Amniotic epithelial cell (primary cell): ENCODE measurements around the gene NABP1.

ENCODE experiments used
- DNase-seq: peaks from one replicate; pipeline ENCODE4 v3.0.0-alpha.2; 2010; ENCODE audit warnings: low read depth

Gene NABP1

DNA sequence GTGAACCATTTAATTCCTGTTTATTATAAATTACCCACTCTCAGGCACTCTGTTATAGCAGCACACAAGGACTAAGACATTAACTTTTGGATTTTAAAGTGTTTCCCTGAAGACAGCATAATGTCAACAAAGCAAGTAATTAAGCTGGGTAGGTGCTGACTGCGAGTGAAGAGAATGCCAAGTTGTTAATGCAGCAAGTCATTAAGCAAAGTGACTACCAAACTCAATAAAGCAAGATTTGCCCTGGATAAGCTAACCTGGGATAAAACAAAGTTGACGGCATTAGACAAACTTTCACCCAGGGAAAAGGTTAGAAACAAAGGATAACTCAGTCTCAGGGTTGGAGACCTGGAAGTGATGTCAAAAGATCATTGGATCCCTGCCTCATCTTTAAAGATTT lies 28.4 kb upstream of the NABP1 start:
- no peak for DNase-seq

DNA sequence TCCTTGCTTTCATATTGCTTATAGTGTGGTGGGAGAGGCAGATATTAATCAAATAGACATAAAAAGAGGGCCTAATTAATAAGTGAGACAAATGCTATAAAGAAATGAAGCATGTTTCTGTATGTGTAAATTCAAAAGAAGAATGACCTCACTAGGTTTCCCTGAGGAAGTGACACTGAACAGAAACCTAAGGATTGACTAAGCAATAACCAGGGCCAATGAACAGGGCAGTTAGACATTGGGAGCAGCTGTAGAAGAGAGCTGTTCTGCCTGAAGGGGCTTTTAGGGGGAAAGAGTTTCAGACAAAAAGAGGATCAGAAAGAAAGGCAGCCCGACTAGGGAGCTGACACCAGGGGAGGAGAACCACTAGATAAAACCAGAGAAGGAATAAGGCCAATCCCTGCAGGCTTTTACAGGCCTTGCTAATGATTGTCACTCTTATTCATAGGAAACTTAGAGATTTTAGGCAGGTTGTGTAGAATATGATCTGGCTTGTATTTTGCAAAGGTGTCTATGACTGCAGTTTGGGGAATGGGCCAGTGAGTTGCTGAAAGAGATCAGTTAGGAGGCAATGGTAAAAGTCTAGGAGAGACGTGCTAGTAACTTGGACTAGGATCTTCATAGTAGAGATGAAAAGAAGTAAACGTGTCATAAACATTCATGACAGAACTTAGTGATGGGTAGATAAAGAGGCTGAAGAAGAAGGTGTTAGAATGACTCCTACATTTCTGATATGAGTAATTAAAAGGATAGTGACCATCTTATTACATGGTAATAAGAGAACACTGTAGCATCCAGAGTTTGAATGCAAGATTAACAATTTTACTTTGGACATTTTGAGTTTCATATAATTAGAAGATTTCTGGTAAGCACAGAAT lies 26.8 kb upstream of the NABP1 start:
- DNase-seq: no peak

DNA sequence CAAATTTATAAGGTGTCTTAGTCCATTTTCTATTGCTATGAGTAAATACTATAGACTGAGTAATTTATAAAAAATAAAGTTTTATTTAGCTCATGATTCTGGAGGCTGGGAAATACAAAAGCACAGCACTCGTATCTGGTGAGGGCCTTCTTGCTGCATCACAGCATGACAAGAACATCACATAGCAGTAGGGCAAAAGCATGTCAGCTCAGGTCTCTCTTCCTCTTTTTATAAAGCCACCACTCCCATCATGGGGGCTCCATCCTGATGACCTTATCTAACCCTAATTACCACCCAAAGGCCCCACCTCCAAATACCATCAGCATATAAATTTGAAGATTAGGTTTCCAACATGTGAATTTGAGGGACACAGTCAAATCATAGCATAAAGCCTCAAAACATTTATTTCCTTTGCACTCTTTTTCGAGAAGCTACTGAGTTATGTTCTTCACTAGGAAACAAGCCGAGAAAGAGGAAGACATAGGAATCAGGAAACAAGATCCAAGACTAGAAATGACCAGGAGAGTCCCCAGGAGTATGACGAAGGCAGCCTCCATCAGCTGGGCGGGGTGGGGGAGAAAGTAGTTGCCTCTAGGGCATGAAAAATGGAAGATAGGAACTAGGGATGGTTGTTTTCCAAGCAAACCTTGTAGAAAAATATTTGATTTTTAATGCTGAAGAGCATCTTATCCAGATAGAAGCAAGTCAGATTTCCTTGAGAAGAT lies 24.1 kb upstream of the NABP1 start:
- no peak for DNase-seq

DNA sequence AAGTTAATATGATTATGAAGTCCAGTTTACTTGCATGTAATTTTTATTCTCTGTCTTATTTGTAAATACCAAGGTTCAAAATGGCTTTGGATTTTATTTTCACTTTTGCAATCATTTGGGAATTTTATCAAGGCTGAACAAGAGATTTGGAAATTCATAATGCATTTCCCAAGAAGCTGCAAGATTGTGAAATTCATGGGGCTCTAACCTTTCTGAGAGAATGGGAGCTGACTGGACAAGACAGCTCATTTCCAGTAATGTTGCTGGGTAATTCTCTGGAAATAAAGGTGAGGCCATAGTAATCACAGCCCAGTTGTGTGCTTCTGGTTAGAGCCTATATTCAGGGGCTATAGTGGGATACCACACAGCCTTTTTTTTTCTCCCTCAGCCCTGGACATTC lies 21.5 kb upstream of the NABP1 start:
- peak; percentile 97 for DNase-seq

DNA sequence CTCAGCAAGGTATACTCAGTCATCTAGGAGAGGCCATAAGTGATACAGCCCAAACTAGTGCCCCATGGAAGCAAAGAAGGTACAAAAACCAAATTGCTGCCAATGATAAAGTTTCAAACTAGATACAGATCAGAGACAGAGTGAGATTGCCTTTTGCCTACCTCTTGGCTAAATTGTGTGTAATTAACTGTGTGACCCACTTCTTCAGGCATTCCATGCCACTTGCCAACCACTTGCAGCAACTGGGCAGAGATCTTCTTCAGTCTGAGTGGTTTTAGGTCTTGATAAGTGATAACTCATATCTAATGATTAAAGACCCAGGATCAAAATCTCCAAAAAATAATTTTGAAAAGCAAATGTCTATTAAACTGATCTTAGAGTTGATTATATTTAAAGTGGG lies 21.1 kb upstream of the NABP1 start:
- no peak for DNase-seq

DNA sequence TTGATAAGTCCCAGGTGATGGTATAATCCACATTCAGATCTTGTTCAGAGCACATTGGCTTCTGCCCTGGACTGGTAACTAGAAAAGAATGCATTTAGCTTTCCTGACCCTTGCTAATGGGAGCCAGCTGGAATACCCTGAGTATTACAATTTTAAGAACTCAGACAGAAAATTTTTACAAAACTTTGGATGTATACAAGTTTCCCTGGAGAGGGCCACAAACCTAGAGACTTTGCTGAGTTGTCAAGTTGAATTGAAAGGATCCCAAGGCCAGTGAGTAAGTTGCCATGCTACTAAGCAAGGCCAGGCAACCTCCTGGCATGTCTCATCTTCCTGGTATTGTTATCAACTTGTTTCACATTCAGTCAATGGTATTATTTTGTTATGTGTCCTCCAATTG lies 20.0 kb upstream of the NABP1 start:
- DNase-seq: peak; percentile 43

DNA sequence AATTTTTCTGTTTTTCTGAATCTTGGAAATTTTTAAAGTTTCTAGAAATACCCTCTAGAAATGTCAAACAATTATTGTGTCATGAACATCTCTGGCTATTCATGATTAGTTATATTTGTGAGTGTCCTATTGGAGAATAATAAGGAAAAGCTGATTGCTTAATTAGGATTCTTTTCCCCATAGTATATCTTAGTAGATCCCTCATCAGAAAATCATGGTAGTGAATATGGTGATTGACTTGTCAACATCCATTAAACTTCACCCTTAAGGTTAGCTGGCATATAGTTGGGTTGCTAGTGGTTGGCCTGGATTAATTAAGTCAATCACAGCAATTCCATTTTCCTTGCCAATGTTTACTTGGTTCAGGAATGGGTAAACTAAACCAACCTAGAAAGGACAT lies 18.7 kb upstream of the NABP1 start:
- DNase-seq: no peak

DNA sequence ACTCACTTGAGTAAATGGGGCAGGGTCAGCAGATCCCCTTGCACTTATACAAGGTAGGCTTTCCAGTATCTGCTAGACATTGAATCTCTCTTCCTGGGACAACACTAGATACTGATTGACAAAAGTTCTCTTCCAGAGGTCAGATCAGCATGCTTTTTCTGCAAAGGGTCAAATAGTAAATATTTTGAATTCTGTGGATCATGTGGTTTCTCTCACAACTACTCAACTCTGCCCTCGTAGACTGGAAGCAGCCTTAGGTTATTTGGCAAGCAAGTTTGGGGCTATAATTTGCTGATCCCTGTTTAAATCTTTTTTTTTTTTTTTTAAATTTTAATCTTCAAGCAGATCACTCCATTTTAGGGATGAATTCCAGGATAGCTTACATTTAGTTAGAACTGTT lies 17.4 kb upstream of the NABP1 start:
- DNase-seq: no peak

DNA sequence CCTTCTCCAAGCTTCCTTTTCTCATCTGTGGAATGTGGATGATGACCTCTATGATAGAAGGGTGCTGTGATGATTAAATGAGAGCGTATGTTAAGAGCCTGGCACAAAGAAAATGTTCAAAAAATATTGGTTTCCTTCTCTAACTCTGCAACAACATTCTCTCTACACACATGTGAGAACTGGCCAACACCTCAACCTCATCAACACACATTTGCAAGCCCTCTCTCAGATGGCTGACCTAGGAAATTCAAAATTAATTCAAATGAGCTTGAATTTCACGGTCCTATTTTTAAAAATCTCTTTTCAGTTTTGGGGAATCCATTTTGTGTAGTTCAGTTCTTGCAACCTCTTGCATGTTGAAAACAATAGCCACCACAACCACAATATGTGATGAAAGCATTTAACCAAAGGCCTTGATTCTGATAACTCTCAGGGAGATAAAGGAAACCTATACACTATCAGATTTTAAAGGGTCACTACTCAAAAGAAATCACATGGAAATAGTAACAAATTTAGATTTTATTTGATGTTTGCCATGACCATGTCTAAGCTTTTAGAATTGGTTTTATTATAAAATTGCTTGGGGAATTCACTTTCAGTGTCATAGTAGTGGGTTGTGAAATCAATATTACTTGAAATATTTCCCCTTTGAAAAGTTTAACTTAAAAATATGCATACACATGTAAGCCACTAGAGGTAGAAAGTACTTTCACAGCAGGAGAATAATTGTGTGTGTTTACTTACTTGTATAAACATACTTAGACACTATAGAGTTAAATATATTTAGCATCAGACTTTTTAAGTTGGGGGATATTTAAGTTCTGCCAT lies 16.6 kb upstream of the NABP1 start:
- no peak for DNase-seq

DNA sequence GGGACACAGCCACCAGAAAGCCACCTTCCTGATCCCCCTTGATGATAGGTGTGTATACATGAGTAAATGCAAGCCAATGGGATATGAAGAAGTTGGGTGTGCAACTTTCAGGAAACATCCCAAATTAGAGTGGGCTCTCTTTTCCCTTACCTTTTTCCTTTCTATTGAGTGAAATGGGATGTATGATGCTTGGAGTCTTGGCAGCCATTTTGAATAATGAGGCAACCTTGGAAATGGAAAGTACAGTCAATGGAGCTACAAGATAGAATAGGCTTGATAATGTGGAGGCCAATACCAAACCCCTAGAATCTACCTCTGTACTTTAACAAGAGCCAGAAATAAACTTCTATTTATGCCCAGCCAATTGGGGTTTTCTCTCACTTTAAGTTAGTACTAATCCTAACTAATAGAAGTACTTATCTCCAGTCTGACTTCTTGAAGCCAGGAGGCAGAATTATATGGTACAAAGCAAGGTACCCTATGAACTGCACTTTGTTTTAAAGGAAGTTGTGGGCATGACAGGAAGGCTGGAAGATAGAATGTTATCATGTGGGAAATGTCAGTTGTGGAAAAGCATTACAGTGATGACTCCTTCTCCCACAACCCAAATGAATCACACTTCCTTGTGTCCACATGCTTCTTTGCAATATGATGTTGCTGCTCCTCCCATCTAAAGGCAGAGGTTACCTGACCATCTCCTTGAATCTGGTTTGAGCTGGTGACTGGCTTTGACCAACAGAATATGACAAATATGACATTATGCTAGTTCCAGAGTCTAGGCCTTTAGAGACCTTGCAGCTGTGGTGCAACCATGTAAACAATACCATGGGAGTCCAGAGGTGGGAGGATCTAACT lies 12.9 kb upstream of the NABP1 start:
- DNase-seq: peak; percentile 88

DNA sequence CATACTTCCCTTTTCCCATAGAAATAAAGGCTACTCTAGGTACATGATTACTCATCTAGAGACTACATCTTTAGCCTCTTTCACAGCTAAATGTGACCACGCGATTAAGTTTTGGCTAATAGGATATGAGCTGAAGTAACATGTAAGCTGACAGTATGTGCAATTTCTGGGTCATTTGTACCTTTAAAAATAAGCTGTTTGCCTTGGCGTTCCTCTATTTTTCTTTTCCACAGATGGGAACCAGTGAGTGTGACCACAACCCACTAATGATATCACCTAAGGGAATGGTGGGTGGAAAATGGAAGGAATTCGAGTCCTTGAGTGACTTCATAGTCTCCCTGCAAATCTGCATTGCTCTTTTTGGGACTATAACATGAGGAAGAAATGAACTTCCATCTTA lies 11.7 kb upstream of the NABP1 start:
- DNase-seq: no peak

DNA sequence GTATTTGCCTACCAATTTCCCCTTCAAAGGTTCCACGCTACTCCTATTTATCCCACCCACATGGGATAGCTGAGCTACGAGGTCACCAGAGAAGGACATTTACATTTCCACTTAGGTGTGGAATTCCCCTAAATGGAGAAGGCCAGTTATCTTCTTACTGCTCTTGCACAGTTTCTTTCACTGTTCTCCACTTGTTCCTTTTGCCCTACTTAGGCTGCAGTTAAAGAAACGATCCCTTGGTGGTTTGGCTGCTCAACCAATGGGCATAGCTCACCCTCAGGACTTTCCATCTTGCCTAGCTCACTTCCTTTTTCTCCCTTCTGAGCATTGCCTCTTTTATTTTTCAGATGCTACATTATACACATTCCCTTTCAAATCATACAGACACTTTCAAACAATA lies 11.2 kb upstream of the NABP1 start:
- no peak for DNase-seq

DNA sequence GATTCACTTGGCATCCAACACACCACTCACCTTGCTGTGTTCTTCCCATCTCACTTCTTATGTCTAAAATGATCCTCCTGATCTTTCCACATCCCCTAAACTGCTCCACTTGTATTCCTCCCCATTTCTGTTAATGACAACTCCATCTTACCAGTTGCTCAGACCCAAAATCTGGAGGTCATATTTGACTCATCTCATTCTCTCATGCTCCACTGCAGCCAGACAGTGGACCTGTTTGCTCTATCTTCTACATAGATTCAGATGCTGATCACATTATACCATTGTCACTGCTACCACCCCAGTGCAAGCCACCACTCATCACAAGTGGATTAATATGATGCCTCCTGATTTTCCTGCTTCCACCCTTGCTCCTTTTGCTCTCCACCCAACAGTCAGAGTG lies 7.9 kb upstream of the NABP1 start:
- no peak for DNase-seq

DNA sequence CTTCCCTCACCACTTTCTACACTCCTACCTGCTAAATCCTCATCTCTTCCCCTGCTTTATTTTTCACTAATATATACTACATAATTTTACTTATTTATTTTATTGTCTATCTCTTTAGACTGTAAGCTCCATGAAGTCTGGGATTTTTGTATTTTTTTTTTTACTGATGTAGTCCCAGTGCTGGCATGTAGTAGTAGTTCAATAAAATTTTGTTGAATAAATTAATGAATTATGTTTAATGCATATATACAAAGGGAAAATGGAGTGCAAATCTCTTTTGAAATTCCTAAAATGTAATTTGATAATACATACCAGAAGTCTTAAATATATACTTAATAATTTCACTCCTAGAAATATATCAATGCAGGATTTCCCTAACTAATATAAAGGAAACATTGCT lies 7.1 kb upstream of the NABP1 start:
- no peak for DNase-seq

DNA sequence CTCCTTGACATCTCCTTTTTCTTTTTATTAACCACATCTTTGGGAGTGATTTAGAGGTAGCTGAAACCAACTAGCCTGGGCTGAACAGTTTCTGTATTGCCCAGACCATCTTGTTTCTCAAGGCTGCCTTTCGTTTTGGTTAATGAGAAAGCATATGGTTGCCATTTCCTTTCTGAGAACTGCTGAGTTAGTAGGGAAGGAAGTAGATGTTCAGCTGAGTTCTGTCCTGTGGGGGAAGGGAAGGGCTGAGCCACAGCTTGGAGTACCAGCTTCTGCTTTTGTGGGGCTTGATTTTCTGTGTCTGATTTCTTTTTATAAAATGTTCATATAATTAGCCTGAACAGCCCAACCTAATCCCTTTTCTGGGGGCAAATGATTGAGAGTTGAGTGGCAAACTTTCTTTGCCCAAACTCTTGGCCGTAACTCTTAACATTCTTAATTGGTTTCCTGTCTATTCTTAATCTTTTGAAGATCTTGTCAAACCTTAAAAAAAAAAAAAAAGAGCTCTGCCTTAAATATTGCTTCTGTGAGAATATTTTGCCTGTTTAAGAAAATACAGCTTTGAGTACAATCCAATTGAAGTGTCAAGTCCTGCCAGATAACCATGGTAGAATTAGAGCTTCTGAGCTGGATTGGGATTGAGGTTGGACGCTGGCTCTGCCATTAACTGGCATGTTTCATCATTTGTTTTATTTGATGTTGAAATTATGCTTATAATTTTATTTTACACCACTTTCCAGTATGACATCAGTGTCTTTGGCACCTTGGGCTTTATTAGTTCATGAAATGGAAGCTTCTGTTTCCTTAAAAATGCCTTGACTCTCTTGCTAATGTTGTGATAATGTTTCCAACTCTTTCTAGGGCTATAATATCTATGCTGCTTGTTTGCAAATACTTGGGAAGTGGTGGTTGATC lies 1.9 kb upstream of the NABP1 start:
- no peak for DNase-seq

DNA sequence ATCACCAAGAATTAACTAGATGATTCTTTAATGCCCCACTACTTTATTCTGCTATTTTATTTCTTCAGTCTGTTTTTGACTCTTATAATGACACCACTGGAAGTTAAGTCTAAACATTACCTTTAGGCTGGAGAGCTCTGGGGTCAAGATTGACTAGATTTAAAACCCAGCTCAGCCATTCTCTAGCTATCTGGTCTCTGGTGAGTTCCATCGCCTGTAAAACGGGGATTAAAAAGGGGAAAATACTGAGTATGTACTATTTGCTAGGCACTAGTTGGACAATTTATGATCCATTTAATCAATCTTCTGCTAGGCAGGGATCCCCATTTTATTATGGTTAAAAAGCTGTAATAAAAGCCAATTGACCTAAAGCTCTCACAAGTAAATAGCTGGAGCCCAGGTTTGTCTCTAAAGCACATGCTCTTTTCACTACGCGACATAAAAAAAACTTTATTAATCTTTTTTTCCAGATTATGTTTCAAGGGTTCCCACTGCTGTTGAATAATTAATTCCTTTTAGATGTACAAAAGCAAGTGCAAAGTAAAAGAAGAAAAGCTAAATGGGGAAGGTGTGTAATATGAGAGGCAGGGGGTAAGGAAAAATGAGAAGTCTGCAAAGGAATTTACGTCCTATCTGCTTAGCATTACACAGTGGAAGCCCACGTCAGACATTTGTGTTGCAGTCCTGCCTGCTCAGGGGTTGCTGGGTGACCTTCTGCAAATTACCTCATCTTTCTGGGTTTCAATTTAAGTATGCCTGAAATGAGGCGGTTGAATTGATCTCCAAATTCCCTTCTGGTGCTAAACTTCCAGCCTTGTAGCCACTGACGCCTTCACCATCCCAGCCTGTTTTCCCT lies 918 bp upstream of the NABP1 start:
- DNase-seq: peak; percentile 94

DNA sequence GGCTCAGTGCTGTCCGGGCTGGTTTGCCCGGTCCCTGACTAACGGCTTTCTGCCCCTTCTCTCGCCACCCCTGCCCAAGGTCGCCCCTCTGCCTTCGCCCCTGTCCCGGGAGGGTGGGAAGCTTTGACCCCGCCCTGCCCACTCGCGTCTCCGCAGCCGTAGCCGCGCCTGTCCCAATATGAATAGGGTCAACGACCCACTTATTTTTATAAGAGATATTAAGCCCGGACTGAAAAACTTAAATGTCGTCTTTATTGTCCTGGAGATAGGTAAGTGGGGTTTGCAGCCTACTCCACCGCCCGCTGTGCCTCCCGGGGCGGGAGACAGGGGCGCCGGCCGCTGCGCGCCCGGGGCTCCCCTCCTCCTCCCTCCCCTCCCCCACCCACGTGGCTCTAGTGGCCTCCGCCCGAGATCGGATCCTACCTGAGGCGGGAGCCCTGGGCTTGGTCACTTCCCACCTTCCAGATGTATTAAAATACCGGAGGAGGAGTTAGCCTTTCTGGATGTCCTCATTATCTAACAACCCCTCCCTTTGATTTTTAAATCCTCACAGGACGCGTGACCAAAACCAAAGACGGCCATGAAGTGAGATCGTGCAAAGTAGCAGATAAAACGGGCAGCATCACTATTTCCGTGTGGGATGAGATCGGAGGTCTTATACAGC lies 633 bp downstream of the NABP1 start:
- no peak for DNase-seq

DNA sequence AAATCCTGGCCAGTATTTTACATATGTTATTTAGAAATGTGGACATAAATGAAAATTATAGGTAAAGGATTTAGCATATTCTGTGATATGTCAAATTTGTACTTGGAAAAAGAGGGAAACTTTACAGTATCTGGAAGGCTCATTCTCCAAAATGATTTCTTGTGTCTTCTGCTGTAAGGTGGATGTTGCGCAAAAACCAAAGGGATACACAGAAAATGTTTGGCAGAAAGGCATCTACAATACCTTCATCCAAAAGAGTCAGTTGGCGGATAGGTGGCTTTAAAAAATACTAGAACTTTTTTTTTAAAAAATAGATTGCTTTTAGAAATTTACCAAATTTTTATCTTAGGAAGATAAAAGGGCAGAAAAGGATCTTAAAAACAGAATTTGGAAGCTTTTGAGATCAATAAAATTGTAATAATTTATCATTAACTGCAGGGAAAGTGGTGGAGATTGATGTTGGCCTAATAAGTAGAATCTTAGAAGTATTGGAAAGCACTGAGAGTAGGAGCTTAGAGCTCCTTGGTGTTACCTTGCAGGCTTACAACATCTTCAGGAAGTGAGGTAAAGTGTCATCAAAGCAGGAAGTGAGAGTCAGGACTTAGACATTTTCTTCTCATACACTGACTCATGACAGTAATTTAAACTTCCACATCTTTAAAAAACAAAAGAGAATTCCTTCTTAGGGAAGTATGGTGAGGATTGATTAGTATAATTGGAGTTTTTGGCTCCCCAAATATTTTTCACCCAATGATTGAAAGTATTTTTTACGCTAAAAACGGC lies 2.1 kb downstream of the NABP1 start:
- peak; percentile 85 for DNase-seq
